NT2/D1 (cell line): ENCODE results near the gene CFAP157.

ENCODE experiments used
- YY1 ChIP-seq: IDR thresholded peaks from 2 replicates; pipeline ENCODE4 v1.6.1; 2011; ENCODE audit not compliant: insufficient read length, insufficient read depth
- ZNF274 ChIP-seq: IDR thresholded peaks from 2 replicates; pipeline ENCODE4 v1.6.1; 2011; ENCODE audit warnings: mild to moderate bottlenecking, low read depth, low read length

GRCh38 chr9:127693143-127693542 lies 13.6 kb upstream of the CFAP157 start:
- TF ChIP-seq YY1 (no peak), ZNF274 (no peak)
